A673 (cell line): Measurements from ENCODE around the gene MAP3K3.

ENCODE experiments used
- EZH2 ChIP-seq: fragments of 200-600 bp; sonication (generic); IDR thresholded peaks from 2 replicates; pipeline ENCODE4 v1.6.1; 2017; ENCODE audit warnings: borderline replicate concordance, low read depth, mild to moderate bottlenecking, mixed read lengths, antibody characterized with exemption, low read length; ENCODE audit not compliant: poor library complexity, severe bottlenecking
- TF ChIP-seq, protein P1 (sequence below): fragments of 300-800, 200-600 bp; sonication (generic); conservative IDR thresholded peaks from 2 replicates; pipeline ENCODE4 v1.5.1; 2017; ENCODE audit warnings: low read depth, mild to moderate bottlenecking, antibody characterized with exemption, low read length, moderate library complexity, mixed read lengths

DNA sequence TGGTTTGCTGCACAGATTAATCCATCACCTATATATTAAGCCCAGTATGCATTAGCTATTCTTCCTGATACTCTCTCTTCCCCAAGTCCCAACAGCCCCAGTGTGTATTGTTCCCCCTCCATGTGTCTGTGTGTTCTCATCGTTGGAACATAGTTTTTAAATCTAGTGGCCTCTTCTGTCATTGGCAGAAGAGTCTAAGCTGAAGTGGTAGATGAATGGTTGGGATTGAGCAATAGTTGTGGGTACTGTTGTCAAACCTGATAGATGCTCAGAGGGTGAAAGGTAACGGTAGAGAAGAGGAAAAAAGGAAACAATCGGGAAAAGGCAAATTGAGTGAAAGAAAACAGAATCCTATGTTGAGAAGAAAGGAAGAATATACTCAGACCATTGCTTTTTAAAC lies 29.9 kb downstream of the MAP3K3 start:
- TF ChIP-seq, protein P1, sequence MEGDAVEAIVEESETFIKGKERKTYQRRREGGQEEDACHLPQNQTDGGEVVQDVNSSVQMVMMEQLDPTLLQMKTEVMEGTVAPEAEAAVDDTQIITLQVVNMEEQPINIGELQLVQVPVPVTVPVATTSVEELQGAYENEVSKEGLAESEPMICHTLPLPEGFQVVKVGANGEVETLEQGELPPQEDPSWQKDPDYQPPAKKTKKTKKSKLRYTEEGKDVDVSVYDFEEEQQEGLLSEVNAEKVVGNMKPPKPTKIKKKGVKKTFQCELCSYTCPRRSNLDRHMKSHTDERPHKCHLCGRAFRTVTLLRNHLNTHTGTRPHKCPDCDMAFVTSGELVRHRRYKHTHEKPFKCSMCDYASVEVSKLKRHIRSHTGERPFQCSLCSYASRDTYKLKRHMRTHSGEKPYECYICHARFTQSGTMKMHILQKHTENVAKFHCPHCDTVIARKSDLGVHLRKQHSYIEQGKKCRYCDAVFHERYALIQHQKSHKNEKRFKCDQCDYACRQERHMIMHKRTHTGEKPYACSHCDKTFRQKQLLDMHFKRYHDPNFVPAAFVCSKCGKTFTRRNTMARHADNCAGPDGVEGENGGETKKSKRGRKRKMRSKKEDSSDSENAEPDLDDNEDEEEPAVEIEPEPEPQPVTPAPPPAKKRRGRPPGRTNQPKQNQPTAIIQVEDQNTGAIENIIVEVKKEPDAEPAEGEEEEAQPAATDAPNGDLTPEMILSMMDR, result no peak
- TF ChIP-seq EZH2, result no peak
